Nephron (organoid): ENCODE measurements around the gene ALDH7A1.

Source experiments
- H3K27ac Mint-ChIP-seq, 3 experiments: 2 replicates each; pipeline ENCODE4 v1.8.0; 2020; ENCODE audit warnings: mixed read lengths in 3 of 3, mild to moderate bottlenecking in 2 of 3, moderate library complexity in 1 of 3
- H3K27me3 Mint-ChIP-seq: 2 replicates; pipeline ENCODE4 v1.8.0; 2021; ENCODE audit warnings: low read depth, mild to moderate bottlenecking, moderate library complexity, mixed read lengths
- H3K36me3 Mint-ChIP-seq: 2 replicates; pipeline ENCODE4 v1.8.0; 2020; ENCODE audit warnings: low read depth, mixed read lengths
- H3K4me1 Mint-ChIP-seq: 2 replicates; pipeline ENCODE4 v1.8.0; 2020; ENCODE audit warnings: mixed read lengths
- H3K4me3 Mint-ChIP-seq, 3 experiments: 2 replicates each; pipeline ENCODE4 v1.8.0; 2020; ENCODE audit warnings: mild to moderate bottlenecking in 3 of 3, mixed read lengths in 3 of 3, moderate library complexity in 2 of 3
- H3K9me3 Mint-ChIP-seq: 2 replicates; pipeline ENCODE4 v1.8.0; 2020; ENCODE audit warnings: mixed read lengths
- TF ChIP-seq, protein P1 (sequence below), 3 experiments: fragments of 200-600 bp; sonication (generic); IDR thresholded peaks; one replicate each; pipeline ENCODE4 v1.5.0; 2021; ENCODE audit warnings: antibody characterized with exemption in 3 of 3; ENCODE audit not compliant: unreplicated experiment in 3 of 3

ALDH7A1 gene

DNA sequence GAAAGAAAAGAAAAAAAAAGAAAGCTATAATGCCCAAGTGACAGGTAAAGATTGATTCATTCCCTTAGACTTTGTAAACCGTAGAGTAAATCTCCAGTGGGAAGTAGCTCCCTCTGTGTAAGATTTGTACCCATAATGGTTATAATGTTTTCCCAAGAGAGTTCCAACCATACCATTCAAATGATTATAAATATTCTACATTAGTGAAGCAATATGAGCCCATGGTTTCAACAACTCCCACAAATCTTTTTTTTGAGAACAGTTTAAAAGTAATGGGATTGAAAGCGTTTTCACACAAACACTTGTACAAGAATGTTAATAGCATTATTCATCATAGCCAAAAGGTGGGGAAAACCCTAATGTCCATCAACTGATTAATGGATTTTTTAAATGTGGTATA, 113.8 kb downstream of the ALDH7A1 start:
- Mint-ChIP-seq H3K27me3 (no peaks in the 10 kb centered on the region), H3K27ac (no peak overlapping the region), H3K4me3 (no peak overlapping the region), H3K36me3 (peaks cover 52% of the 10 kb centered on the region), H3K9me3 (no peaks in the 10 kb centered on the region), H3K4me1 (peaks cover 33% of the 10 kb centered on the region)
- TF ChIP-seq, protein P1, sequence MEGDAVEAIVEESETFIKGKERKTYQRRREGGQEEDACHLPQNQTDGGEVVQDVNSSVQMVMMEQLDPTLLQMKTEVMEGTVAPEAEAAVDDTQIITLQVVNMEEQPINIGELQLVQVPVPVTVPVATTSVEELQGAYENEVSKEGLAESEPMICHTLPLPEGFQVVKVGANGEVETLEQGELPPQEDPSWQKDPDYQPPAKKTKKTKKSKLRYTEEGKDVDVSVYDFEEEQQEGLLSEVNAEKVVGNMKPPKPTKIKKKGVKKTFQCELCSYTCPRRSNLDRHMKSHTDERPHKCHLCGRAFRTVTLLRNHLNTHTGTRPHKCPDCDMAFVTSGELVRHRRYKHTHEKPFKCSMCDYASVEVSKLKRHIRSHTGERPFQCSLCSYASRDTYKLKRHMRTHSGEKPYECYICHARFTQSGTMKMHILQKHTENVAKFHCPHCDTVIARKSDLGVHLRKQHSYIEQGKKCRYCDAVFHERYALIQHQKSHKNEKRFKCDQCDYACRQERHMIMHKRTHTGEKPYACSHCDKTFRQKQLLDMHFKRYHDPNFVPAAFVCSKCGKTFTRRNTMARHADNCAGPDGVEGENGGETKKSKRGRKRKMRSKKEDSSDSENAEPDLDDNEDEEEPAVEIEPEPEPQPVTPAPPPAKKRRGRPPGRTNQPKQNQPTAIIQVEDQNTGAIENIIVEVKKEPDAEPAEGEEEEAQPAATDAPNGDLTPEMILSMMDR (IDR thresholded peaks at IDR 0.05; ENCODE audit: unreplicated experiment in 3 of 3) = no peak
